GM19463 (cell line): ENCODE measurements around the gene MYL7.
"Not testable (repeated sequence)": the region's sequence is repeated elsewhere in the genome, so short reads cannot be mapped to it uniquely, and the experiment has no call there.

Experiments
- ATAC-seq: cut with Tn5 transposase; IDR thresholded peaks from one replicate; pipeline ENCODE4 v1.9.1; 2021; ENCODE audit warnings: mild to moderate bottlenecking, moderate library complexity; ENCODE audit not compliant: unreplicated experiment

Gene MYL7, protein sequence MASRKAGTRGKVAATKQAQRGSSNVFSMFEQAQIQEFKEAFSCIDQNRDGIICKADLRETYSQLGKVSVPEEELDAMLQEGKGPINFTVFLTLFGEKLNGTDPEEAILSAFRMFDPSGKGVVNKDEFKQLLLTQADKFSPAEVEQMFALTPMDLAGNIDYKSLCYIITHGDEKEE

DNA sequence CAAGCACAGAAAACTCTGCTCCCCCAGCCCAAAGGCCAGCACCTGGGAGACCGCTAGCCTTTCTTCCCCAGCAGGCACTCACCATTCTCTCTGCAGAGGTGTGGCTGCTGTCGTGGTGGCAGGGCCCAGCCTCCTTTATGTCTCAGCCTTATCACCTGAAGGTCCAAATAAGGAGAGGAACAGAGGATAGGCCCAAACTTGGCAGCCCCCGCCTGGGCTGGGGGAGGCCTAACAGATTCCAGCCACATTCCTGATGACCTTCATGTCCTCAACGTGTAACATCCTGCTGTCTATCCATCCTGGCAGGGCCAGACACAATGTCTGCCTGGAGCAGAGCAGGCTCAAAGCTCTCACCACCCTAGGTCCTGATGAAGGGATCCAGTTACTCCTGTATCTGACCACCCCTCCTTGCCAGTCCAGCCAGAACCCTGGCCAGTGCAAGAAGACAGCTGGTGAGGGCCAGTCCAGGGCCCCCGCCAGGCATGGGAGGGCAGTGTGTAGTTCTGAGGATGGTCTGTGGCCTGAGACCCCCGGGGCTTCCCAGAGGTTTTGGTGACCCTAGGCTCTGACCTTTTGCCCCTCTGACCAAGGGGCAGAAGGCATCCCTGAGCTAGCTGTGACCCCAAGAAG is at the start of gene MYL7:
Gene MYL7 (minus strand): TSS at position 112 of the 630 bp plus-strand sequence. CDS start 27 bp downstream, at position 85.
- no peak for ATAC-seq

- ATAC-seq, result no peak
These were observed 49.1 kb upstream of the MYL7 start for GRCh38 chr7:44189993-44190872.

DNA sequence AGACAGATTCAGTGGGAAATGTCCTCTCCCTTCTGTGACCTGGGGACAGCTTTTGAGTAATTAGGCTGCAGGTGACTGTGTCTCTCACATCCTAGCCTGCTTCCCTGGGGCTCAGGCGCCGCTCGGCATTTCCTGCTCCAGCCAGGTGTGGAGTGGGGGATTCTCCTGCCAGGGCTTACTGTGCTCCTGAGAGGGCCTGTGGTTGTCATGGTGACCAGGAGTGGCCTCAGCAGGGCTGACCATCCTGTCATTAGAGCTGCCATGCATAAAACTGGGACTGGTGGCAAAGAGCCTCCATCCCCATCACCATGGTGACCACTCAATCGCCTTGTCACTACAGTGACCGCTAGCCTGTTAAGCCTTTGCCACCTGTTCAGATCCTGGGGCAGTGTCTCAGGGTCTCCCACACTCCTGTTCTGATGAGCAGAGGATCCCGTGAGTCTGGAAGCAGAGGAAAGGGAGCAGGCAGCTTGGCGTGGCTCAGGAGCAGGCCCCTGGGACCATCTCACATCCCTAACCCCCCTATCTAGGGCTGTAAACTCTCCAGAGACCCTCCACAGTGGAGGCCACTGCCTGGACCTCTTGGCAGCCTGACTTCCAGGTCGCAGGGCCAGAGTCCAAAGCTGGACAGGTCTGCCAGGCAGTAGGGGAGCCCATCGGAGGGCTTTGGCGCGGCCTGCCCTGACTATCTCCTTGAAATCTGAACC is 48.3 kb upstream of the MYL7 start, which contains the start of gene GCK:
Gene GCK (minus strand): TSS at position 154 of the 707 bp plus-strand sequence. CDS start 486 bp downstream, outside the sequence.
- no peak for ATAC-seq

GRCh38 chr7:44188480-44189225 is 47.5 kb upstream of the MYL7 start:
- no peak for ATAC-seq

GRCh38 chr7:44187636-44188416 is 46.7 kb upstream of the MYL7 start:
- ATAC-seq, result no peak

DNA sequence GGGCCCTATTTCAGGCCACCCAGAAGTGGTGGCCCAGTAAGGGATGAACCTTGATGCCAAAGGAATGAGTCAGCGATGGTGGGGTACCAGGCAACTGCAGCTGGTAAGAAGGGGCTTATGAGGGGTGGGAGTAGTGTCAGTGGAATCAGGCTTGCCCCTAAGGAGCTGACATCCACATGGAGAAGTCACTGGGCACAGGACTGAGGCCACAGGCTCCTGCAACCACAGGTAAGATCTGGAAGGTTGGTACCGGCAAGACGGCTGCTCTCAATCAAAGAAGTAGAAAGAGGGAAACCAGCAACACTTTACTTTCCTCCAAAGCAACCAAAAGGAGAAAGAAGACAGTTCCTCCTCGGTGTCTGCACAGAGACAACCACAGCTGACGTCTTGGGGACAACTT is 45.6 kb upstream of the MYL7 start:
- no peak for ATAC-seq

DNA sequence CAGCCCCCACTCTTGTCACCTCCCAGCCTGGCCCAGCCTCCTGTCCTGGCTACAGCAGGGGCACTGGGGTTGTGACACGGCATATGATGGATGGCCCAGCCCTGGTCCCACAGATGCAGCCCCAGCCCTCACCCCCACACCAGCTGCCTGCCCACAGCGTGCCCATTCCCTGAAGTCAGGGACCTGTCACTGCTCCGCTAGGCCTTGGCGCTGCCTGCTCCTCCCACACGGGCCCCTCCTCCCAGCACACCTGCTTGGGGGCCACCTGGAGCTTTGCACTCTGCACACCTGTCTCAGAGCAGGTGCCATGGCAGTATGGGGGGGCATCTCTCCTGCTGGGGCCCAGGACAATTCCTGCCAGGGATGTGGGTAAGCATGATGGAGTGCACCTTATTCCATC is 44.6 kb upstream of the MYL7 start:
- no peak for ATAC-seq

- no peak for ATAC-seq
These were observed 43.8 kb upstream of the MYL7 start for GRCh38 chr7:44184873-44185446.

- no peak for ATAC-seq
These were observed 43.2 kb upstream of the MYL7 start for GRCh38 chr7:44184206-44184872.

DNA sequence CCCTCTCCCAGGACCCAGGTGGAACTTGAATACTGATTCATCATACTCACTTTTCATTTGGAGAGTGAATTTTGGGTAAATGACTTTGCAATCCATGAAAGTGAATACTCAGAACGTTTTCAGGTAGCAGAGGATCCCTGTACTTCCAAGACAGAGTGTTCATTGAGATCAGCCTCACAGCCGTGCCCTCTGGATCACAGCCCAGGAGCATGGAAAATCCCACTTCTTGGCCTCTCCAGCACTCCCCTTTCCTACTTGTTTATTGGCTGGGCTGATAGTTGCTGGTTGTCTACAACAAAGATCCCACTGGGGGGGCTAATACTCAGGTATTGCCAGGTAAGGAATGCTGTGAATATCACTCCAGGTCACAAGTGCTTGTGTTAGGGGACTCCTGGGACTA is 42.3 kb upstream of the MYL7 start:
- no peak for ATAC-seq

DNA sequence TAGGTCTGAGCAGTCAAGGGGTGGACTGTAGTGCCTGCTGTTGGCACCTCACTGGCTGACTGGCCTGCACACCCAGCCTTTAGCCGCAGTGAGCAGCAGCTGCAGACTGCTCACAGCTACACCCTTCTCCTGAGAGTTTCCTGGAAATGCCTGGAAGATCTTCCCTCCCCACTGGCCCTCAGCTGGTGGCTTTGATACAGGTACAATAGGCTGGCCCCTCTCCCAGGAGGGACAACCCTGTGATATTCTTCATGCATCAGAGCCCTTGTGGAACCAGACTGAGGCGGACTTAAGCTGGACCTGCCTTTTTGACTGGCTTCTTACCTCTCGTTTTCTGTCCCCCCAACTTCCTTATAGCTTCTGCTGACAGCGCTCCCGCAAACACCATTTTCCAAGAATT is 41.7 kb upstream of the MYL7 start:
- no peak for ATAC-seq

DNA sequence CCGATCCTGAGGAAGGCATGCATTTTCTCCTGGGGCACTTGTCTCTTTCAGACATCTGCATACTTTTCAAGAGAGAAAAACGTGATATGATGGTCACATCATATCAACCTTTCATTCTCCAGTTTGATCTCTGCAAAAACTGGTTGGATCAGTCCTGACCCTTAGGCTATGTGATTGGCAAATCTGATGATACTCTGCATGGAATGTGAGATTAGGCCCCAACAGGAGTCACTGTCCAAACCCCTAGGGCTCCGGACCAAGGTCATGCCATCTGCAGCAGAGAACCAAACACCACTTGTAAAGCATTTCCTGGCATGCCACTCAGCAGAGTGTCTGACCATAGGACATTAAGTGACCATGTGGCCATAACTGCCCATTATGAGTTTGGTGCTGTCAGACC is 39.5 kb upstream of the MYL7 start:
- no peak for ATAC-seq

DNA sequence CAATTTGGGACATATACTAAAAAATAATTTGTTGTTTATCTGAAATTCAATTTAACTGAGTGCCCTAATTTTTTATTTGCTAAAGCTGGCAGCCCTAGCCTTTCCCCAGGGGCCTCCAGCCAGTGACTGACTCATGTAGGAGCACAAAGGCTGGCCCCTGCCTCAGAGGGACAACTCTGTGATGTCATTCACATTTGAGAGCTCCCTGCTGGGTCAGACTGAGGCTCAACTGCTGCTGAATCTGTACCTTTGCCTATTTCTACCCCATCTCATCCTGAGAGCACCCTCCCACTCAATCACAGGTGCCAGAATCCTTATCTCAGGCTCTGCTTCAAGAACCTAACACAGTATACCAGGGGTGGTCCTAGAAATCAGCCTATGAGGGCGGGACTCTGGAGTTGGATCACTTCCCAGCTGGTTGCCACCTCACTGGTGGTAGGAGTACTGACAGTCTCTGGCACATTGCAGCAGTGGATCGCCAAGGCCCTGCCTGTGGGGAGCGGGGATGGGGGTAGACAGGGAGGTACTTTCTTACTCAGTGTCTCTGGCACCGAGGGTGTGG is 36.5 kb upstream of the MYL7 start:
- ATAC-seq, result no peak

GRCh38 chr7:44176486-44176885 is 35.4 kb upstream of the MYL7 start:
- no peak for ATAC-seq

DNA sequence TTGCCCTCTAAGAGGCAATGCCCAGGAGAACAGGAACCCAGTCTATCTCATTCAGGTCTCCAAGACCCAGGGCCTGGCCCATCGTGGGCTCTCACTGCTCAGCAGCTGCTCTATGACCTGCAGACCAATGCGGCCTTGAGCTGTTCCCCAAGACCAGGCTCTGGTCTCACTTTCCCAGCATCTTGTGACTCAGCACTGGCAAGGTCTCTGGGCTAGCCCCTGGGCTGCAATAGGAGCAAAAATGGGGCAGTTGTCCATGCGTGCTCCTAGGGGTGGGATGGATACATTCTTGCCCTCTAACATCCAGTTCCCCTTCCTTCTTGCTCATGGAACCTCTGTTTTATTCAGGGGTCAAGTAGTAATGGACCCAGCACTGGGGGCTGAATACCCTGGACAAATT is 34.6 kb upstream of the MYL7 start:
- no peak for ATAC-seq

DNA sequence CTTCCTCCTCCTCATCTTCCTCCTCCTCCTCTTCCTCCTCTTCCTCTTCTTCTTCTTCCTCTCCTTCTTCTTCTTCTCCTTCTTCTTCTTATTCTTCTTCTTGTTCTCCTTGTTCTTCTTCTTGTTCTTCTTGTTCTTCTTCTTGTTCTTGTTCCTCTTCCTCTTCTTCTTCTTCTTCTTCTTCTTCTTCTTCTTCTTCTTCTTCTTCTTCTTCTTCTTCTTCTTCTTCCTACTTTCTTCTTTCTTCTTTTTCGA is 33.5 kb upstream of the MYL7 start:
- not testable (repeated sequence) for ATAC-seq

GRCh38 chr7:44173911-44174693 is 33.0 kb upstream of the MYL7 start:
- no peak for ATAC-seq

DNA sequence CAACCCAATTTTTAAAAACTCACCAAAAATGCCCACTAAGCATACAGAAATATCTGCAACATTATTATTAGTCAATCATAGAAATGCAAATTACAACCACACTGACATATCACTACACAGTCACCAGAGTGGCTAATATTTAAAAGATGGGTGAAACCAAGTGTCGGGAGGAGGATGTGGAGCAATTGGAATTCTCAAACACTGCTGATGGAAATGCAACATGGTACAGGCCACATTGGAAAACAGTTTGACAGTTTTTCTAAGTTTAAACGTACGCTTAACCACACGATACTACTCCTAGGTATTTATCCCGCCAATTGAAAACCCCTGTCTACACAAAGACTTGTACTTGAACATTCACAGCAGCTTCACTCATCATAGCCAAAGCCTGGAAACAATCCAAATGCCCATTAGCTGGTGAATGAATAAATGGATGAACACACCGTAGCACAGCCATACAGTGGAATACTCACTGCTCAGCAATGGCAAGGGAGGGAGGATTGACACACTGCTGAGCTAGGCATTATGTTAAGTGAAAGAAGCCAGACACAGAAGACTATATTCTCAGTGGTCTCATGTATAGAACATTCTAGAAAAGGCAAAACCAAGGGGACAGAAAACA is 31.8 kb upstream of the MYL7 start:
- ATAC-seq, result no peak
